PFSK-1 (cell line): Measurements from ENCODE around the gene RALA.

Source experiments
- FOXP2 ChIP-seq: optimal IDR thresholded peaks from 2 replicates; pipeline ENCODE3; 2011; ENCODE audit warnings: borderline replicate concordance, control low read depth, inconsistent platforms; ENCODE audit not compliant: insufficient read depth; ENCODE audit errors: extremely low read length, extremely low read depth
- POLR2AphosphoS5 ChIP-seq: IDR thresholded peaks from 2 replicates; pipeline ENCODE4 v1.6.1; 2012; ENCODE audit warnings: low read depth, mild to moderate bottlenecking, control low read depth, low read length, moderate library complexity
- SIN3A ChIP-seq: IDR thresholded peaks from 2 replicates; pipeline ENCODE4 v1.6.1; 2012; ENCODE audit warnings: mild to moderate bottlenecking, low read length, moderate library complexity, borderline replicate concordance; ENCODE audit not compliant: insufficient read depth
- TAF1 ChIP-seq: IDR thresholded peaks from 2 replicates; pipeline ENCODE4 v1.6.1; 2012; ENCODE audit warnings: low read length, control low read depth, borderline replicate concordance; ENCODE audit not compliant: insufficient read depth
- TF ChIP-seq, protein P1 (sequence below), 2 experiments: IDR thresholded peaks; 2 replicates each; pipeline versions ENCODE4 v1.6.1 to v1.8.0; 2011 to 2012; ENCODE audit warnings: low read depth in 2 of 2, low read length in 2 of 2, control low read depth in 1 of 2, inconsistent platforms in 1 of 2, mild to moderate bottlenecking in 1 of 2, moderate library complexity in 1 of 2; ENCODE audit not compliant: insufficient read depth in 1 of 2

The RALA gene

DNA sequence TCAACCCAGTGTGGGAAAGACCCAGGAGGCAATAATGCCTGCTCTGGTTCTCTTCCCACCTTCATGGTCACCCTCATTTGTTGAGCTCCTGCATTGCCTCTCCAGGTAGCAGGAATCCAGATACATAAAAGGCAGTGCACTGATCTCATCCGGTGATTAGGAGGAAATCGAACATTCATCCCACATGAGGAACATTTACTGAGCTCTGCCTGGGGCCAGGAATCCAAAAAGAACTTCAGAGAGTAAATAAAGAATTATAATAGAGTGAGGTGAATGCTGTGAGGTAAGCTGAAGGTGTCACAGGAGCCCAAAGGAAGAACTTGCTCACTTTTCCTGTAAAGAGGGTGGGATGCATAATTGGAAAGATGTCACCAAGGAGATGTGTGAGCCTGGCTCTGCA is 121.2 kb downstream of the RALA start:
- TF ChIP-seq SIN3A (no peak), FOXP2 (no peak), POLR2AphosphoS5 (no peak), TAF1 (no peak)
- TF ChIP-seq, protein P1, sequence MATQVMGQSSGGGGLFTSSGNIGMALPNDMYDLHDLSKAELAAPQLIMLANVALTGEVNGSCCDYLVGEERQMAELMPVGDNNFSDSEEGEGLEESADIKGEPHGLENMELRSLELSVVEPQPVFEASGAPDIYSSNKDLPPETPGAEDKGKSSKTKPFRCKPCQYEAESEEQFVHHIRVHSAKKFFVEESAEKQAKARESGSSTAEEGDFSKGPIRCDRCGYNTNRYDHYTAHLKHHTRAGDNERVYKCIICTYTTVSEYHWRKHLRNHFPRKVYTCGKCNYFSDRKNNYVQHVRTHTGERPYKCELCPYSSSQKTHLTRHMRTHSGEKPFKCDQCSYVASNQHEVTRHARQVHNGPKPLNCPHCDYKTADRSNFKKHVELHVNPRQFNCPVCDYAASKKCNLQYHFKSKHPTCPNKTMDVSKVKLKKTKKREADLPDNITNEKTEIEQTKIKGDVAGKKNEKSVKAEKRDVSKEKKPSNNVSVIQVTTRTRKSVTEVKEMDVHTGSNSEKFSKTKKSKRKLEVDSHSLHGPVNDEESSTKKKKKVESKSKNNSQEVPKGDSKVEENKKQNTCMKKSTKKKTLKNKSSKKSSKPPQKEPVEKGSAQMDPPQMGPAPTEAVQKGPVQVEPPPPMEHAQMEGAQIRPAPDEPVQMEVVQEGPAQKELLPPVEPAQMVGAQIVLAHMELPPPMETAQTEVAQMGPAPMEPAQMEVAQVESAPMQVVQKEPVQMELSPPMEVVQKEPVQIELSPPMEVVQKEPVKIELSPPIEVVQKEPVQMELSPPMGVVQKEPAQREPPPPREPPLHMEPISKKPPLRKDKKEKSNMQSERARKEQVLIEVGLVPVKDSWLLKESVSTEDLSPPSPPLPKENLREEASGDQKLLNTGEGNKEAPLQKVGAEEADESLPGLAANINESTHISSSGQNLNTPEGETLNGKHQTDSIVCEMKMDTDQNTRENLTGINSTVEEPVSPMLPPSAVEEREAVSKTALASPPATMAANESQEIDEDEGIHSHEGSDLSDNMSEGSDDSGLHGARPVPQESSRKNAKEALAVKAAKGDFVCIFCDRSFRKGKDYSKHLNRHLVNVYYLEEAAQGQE (IDR thresholded peaks at IDR 0.05; ENCODE audit: insufficient read depth in 1 of 2, low read depth in 2 of 2, low read length in 2 of 2): no peak

- TF ChIP-seq, protein P1 (IDR thresholded peaks at IDR 0.05; ENCODE audit: insufficient read depth in 1 of 2, low read depth in 2 of 2, low read length in 2 of 2): no peak
- no peak for TF ChIP-seq SIN3A
- TF ChIP-seq POLR2AphosphoS5: no peak
- no peak for TF ChIP-seq FOXP2
- no peak for TF ChIP-seq TAF1
Measured at GRCh38 chr7:39745320-39745719, 121.9 kb downstream of the RALA start.

- peak; percentile 12 for TF ChIP-seq FOXP2
- TF ChIP-seq POLR2AphosphoS5: no peak
Measured at GRCh38 chr7:39746103-39746819, 122.9 kb downstream of the RALA start.

DNA sequence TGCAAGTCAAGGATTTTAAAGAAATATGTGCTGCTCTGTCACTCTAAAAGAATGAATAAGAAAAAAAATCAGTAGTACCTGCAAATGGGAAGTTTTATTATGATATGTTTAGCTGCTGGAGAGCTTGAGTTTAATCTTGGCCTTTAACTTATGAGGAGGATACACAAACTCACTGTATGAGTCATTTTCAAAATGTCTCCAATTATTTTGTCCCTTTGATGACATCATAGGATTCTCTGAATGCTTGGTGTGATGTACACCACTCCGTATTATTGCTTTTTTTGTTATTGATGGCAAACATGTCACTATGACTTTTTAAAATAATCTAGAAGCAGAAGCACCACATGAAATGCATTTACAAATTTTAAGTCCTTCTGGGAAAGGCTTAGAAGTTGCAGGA is 125.8 kb downstream of the RALA start:
- TF ChIP-seq SIN3A: no peak
- TF ChIP-seq, protein P1 (IDR thresholded peaks at IDR 0.05; ENCODE audit: insufficient read depth in 1 of 2, low read depth in 2 of 2, low read length in 2 of 2): no peak
- no peak for TF ChIP-seq POLR2AphosphoS5
- TF ChIP-seq TAF1: no peak
- TF ChIP-seq FOXP2: no peak

GRCh38 chr7:39749717-39750116 is 126.3 kb downstream of the RALA start:
- TF ChIP-seq, protein P1 (IDR thresholded peaks at IDR 0.05; ENCODE audit: insufficient read depth in 1 of 2, low read depth in 2 of 2, low read length in 2 of 2): no peak
- TF ChIP-seq SIN3A (no peak), FOXP2 (no peak), POLR2AphosphoS5 (no peak), TAF1 (no peak)
